SK-N-SH (cell line): ENCODE data around the gene CFAP58.

Experiments
- FOXJ3 ChIP-seq: sonication (generic); formaldehyde crosslinking; IDR thresholded peaks from 2 replicates; pipeline ENCODE4 v1.5.1; 2020; ENCODE audit warnings: mild to moderate bottlenecking, missing genetic modification reagents
- NRF1 ChIP-seq: IDR thresholded peaks from 2 replicates; pipeline ENCODE4 v1.6.1; 2012; ENCODE audit warnings: low read depth, mild to moderate bottlenecking, low read length
- REST ChIP-seq: IDR thresholded peaks from 2 replicates; pipeline ENCODE4 v1.6.1; 2012; ENCODE audit warnings: mild to moderate bottlenecking, low read depth, low read length, moderate library complexity
- TEAD4 ChIP-seq: IDR thresholded peaks from 2 replicates; pipeline ENCODE4 v1.4.0; 2012; ENCODE audit warnings: mild to moderate bottlenecking, borderline replicate concordance; ENCODE audit not compliant: insufficient read depth
- TF ChIP-seq, protein P1 (sequence below): IDR thresholded peaks from 2 replicates; pipeline ENCODE4 v1.4.0; 2012; ENCODE audit warnings: low read depth, borderline replicate concordance
- TF ChIP-seq, protein P2 (sequence below): fragments of 200-600 bp; sonication (generic); IDR thresholded peaks from 2 replicates; pipeline ENCODE4 v1.6.1; 2017; ENCODE audit warnings: antibody characterized with exemption, mild to moderate bottlenecking, moderate library complexity

- TF ChIP-seq REST: no peak
- TF ChIP-seq, protein P1, sequence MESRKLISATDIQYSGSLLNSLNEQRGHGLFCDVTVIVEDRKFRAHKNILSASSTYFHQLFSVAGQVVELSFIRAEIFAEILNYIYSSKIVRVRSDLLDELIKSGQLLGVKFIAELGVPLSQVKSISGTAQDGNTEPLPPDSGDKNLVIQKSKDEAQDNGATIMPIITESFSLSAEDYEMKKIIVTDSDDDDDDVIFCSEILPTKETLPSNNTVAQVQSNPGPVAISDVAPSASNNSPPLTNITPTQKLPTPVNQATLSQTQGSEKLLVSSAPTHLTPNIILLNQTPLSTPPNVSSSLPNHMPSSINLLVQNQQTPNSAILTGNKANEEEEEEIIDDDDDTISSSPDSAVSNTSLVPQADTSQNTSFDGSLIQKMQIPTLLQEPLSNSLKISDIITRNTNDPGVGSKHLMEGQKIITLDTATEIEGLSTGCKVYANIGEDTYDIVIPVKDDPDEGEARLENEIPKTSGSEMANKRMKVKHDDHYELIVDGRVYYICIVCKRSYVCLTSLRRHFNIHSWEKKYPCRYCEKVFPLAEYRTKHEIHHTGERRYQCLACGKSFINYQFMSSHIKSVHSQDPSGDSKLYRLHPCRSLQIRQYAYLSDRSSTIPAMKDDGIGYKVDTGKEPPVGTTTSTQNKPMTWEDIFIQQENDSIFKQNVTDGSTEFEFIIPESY: no peak
- TF ChIP-seq TEAD4: no peak
- TF ChIP-seq, protein P2, sequence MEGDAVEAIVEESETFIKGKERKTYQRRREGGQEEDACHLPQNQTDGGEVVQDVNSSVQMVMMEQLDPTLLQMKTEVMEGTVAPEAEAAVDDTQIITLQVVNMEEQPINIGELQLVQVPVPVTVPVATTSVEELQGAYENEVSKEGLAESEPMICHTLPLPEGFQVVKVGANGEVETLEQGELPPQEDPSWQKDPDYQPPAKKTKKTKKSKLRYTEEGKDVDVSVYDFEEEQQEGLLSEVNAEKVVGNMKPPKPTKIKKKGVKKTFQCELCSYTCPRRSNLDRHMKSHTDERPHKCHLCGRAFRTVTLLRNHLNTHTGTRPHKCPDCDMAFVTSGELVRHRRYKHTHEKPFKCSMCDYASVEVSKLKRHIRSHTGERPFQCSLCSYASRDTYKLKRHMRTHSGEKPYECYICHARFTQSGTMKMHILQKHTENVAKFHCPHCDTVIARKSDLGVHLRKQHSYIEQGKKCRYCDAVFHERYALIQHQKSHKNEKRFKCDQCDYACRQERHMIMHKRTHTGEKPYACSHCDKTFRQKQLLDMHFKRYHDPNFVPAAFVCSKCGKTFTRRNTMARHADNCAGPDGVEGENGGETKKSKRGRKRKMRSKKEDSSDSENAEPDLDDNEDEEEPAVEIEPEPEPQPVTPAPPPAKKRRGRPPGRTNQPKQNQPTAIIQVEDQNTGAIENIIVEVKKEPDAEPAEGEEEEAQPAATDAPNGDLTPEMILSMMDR: no peak
- TF ChIP-seq FOXJ3 (CRISPR knock-in tag): no peak
- TF ChIP-seq NRF1: no peak
These were observed 62.0 kb downstream of the CFAP58 start for GRCh38 chr10:104415526-104416165.
